Hepatocyte (in vitro differentiated cells): Measurements from ENCODE around the gene LSM7. TPM values are rescaled to one million over a fixed set of nuclear protein-coding genes. Genes with fewer than 3 reads are reported as not detected.

ENCODE experiments used
- DNase-seq: peaks from one replicate; pipeline ENCODE4 v3.0.0-alpha.2; 2016; ENCODE audit warnings: low spot score
- H2AFZ ChIP-seq: fragments of 200-600 bp; sonication (generic); 2 replicates; pipeline ENCODE4 v1.6.0; 2016; ENCODE audit warnings: antibody characterized with exemption, mild to moderate bottlenecking
- H3K27ac ChIP-seq: fragments of 200-600 bp; sonication (generic); 2 replicates; pipeline ENCODE4 v1.5.1; 2016; ENCODE audit warnings: mild to moderate bottlenecking
- H3K27me3 ChIP-seq: fragments of 200-600 bp; sonication (generic); 2 replicates; pipeline ENCODE4 v1.6.1; 2016
- H3K36me3 ChIP-seq: fragments of 200-600 bp; sonication (generic); replicated peaks from 2 replicates; pipeline ENCODE4 v1.5.1; 2016; ENCODE audit warnings: low read depth; ENCODE audit not compliant: insufficient read depth
- H3K4me1 ChIP-seq: fragments of 200-600 bp; sonication (generic); 2 replicates; pipeline ENCODE4 v1.5.1; 2016; ENCODE audit warnings: mild to moderate bottlenecking, moderate library complexity; ENCODE audit not compliant: insufficient read depth
- H3K4me2 ChIP-seq: fragments of 200-600 bp; sonication (generic); 2 replicates; pipeline ENCODE4 v1.6.0; 2016
- H3K4me3 ChIP-seq: fragments of 200-600 bp; sonication (generic); 2 replicates; pipeline ENCODE4 v1.5.1; 2016; ENCODE audit warnings: mild to moderate bottlenecking
- H3K79me2 ChIP-seq: fragments of 200-600 bp; sonication (generic); 2 replicates; pipeline ENCODE4 v1.6.0; 2017; ENCODE audit warnings: mild to moderate bottlenecking
- H3K9me2 ChIP-seq: fragments of 200-600 bp; sonication (generic); replicated peaks from 2 replicates; pipeline ENCODE4 v1.6.0; 2017; ENCODE audit warnings: mild to moderate bottlenecking; ENCODE audit not compliant: insufficient read depth
- H3K9me3 ChIP-seq: fragments of 200-600 bp; sonication (generic); 2 replicates; pipeline ENCODE4 v1.5.1; 2016; ENCODE audit warnings: low read depth, mild to moderate bottlenecking
- H4K20me1 ChIP-seq: fragments of 200-600 bp; sonication (generic); 2 replicates; pipeline ENCODE4 v1.6.0; 2016; ENCODE audit warnings: mild to moderate bottlenecking; ENCODE audit not compliant: insufficient read depth, poor library complexity, severe bottlenecking
- CTCF ChIP-seq: fragments of 200-600 bp; sonication (generic); IDR thresholded peaks from 2 replicates; pipeline ENCODE4 v1.5.1; 2016; ENCODE audit warnings: antibody characterized with exemption, mild to moderate bottlenecking; ENCODE audit not compliant: poor library complexity
- EZH2 ChIP-seq: fragments of 200-600 bp; sonication (generic); IDR thresholded peaks from 2 replicates; pipeline ENCODE4 v1.6.1; 2016; ENCODE audit warnings: antibody characterized with exemption, mild to moderate bottlenecking, borderline replicate concordance
- EZH2phosphoT487 ChIP-seq: fragments of 200-600 bp; sonication (generic); IDR thresholded peaks from one replicate; pipeline ENCODE4 v1.6.1; 2018; ENCODE audit warnings: antibody characterized with exemption, mild to moderate bottlenecking, low read depth, moderate library complexity; ENCODE audit not compliant: unreplicated experiment, severe bottlenecking
- WGBS: methylation state at CpG from one replicate; pipeline ENCODE4 v1.1.6; 2016; ENCODE audit warnings: low lambda C conversion rate; ENCODE audit errors: missing lambda C conversion rate; 5-methylcytosine and 5-hydroxymethylcytosine counted together
- polyA plus RNA-seq: library from polyadenylated mRNA; unstranded; fragments of >200 nt; fragmentation: Nextera tagmentation; extraction: Ambion mirVana; gene quantifications from 2 replicates; pipeline ENCODE4 v1.2.1, GENCODE V29; 2016
- total RNA-seq: library from RNA; depleted of rRNA; stranded (reverse); fragments of >200 nt; gene quantifications from 2 replicates; pipeline ENCODE4 v1.2.3, GENCODE V29; 2014

Gene LSM7
- total and polyA plus RNA-seq, 2 experiments from 2014 or later: 150 to 190 TPM

- Histone ChIP-seq H3K27me3 (peaks cover 15% of the 10 kb centered on the region), H3K9me2 (no peaks in the 10 kb centered on the region), H3K27ac (no peak overlapping the region), H2AFZ (no peak overlapping the region), H3K4me3 (no peak overlapping the region), H3K4me1 (no peaks in the 10 kb centered on the region), H4K20me1 (no peaks in the 10 kb centered on the region), H3K9me3 (no peaks in the 10 kb centered on the region), H3K36me3 (no peaks in the 10 kb centered on the region), H3K4me2 (no peak overlapping the region), H3K79me2 (no peaks in the 10 kb centered on the region)
- no peak for DNase-seq
- TF ChIP-seq EZH2 (no peak), CTCF (no peak), EZH2phosphoT487 (no peak)
- WGBS: 88% methylated on average over 28 of the region's 28 CpGs
These were observed 30.3 kb upstream of the LSM7 start for GRCh38 chr19:2358548-2359173.

- Histone ChIP-seq H3K9me2 (no peaks in the 10 kb centered on the region), H4K20me1 (no peaks in the 10 kb centered on the region), H3K27me3 (peaks cover 15% of the 10 kb centered on the region), H3K79me2 (no peaks in the 10 kb centered on the region), H2AFZ (no peak overlapping the region), H3K9me3 (no peaks in the 10 kb centered on the region), H3K4me1 (no peaks in the 10 kb centered on the region), H3K36me3 (no peaks in the 10 kb centered on the region), H3K4me2 (no peak overlapping the region), H3K27ac (no peak overlapping the region), H3K4me3 (no peak overlapping the region)
- no peak for DNase-seq
- WGBS: 91% methylated on average over 3 of the region's 3 CpGs
- no peak for TF ChIP-seq CTCF
- no peak for TF ChIP-seq EZH2phosphoT487
- TF ChIP-seq EZH2: no peak
These were observed 29.2 kb upstream of the LSM7 start for GRCh38 chr19:2357279-2358206.

GRCh38 chr19:2356036-2356646 lies 27.8 kb upstream of the LSM7 start:
- DNase-seq: no peak
- Histone ChIP-seq H2AFZ (no peak overlapping the region), H3K9me3 (no peaks in the 10 kb centered on the region), H3K79me2 (no peaks in the 10 kb centered on the region), H3K27me3 (peaks cover 7% of the 10 kb centered on the region), H3K4me2 (no peak overlapping the region), H3K27ac (no peak overlapping the region), H4K20me1 (no peaks in the 10 kb centered on the region), H3K36me3 (no peaks in the 10 kb centered on the region), H3K4me3 (no peak overlapping the region), H3K9me2 (no peaks in the 10 kb centered on the region), H3K4me1 (no peaks in the 10 kb centered on the region)
- no peak for TF ChIP-seq CTCF
- no peak for TF ChIP-seq EZH2phosphoT487
- no peak for TF ChIP-seq EZH2
- WGBS: 86% methylated on average over 21 of the region's 21 CpGs
